Measurements from ENCODE around the gene TMCC2.

Gene TMCC2

GRCh38 chr1:205241366-205242030 is 13.8 kb downstream of the TMCC2 start:
- DNase-seq: no peak

GRCh38 chr1:205243350-205244191 is 15.8 kb downstream of the TMCC2 start:
- DNase-seq: no peak

- DNase-seq: no peak
These were observed 16.6 kb downstream of the TMCC2 start for GRCh38 chr1:205244384-205244783.

- no peak for DNase-seq
These were observed 17.4 kb downstream of the TMCC2 start for GRCh38 chr1:205245096-205245495.

GRCh38 chr1:205246351-205247119 is 18.8 kb downstream of the TMCC2 start:
- no peak for DNase-seq

- no peak for DNase-seq
These were observed 19.6 kb downstream of the TMCC2 start for GRCh38 chr1:205247130-205247921.

- DNase-seq: no peak
These were observed 21.3 kb downstream of the TMCC2 start for GRCh38 chr1:205248793-205249601.

GRCh38 chr1:205249651-205250050 is 21.9 kb downstream of the TMCC2 start:
- no peak for DNase-seq

- no peak for DNase-seq
These were observed 23.0 kb downstream of the TMCC2 start for GRCh38 chr1:205250699-205251098.

GRCh38 chr1:205251576-205251975 is 23.8 kb downstream of the TMCC2 start:
- DNase-seq: no peak

GRCh38 chr1:205255941-205256780 is 28.4 kb downstream of the TMCC2 start:
- DNase-seq: peak; percentile 21

- DNase-seq: no peak
These were observed 29.3 kb downstream of the TMCC2 start for GRCh38 chr1:205256951-205257625.

GRCh38 chr1:205257735-205258134 is 30.0 kb downstream of the TMCC2 start:
- DNase-seq: no peak

- DNase-seq: no peak
These were observed 30.5 kb downstream of the TMCC2 start for GRCh38 chr1:205258261-205258691.

GRCh38 chr1:205258719-205259118 is 31.0 kb downstream of the TMCC2 start:
- no peak for DNase-seq

GRCh38 chr1:205259324-205259832 is 31.6 kb downstream of the TMCC2 start:
- DNase-seq: no peak

- no peak for DNase-seq
These were observed 32.3 kb downstream of the TMCC2 start for GRCh38 chr1:205259998-205260397.

- DNase-seq: no peak
These were observed 33.4 kb downstream of the TMCC2 start for GRCh38 chr1:205260948-205261732.
